Measurements from ENCODE around the gene CPSF3.

CPSF3 gene

GRCh38 chr2:9462313-9462712 is 38.9 kb downstream of the CPSF3 start:
- ChIA-PET POLR2A (interaction anchor here (0.7 kb wide), 1 partner anchor 211 kb away, joined by 8 read pairs; no protein-coding TSS in a partner anchor), CTCF (no interaction called here)
- Histone ChIP-seq H3K4me3 (ENCODE audit: low read depth, low read length) (no peak overlapping the region), H3K36me3 (ENCODE audit: control insufficient read depth in 2 of 2, insufficient read depth in 1 of 2, low read length in 2 of 2) (peaks cover 42 to 76% of the 10 kb centered on the region in 2 experiments), H3K9me3 (ENCODE audit: control insufficient read depth, insufficient read depth, low read depth, low read length) (no peaks in the 10 kb centered on the region), H3K4me1 (ENCODE audit: control insufficient read depth, insufficient read depth, low read length) (no peaks in the 10 kb centered on the region), H3K27ac (ENCODE audit: extremely low read depth, low read depth, low read length) (no peak overlapping the region)
- TF ChIP-seq ZNF146 (tag by site-specific recombination; IDR thresholded peaks at IDR 0.05) (no peak), ZNF132 (tag by site-specific recombination; IDR thresholded peaks at IDR 0.05; ENCODE audit: borderline replicate concordance) (no peak), ZNF202 (tag by site-specific recombination; IDR thresholded peaks at IDR 0.05; ENCODE audit: borderline replicate concordance) (no peak), ZNF404 (tag by site-specific recombination; IDR thresholded peaks at IDR 0.05) (no peak), ZNF747 (tag by site-specific recombination; IDR thresholded peaks at IDR 0.05) (no peak)

GRCh38 chr2:9462886-9463697 is 39.6 kb downstream of the CPSF3 start:
- ChIA-PET CTCF (no interaction called here), POLR2A (no interaction called here)
- no peak for TF ChIP-seq ZFP41 (tag by site-specific recombination; IDR thresholded peaks at IDR 0.05; ENCODE audit: borderline replicate concordance)
- TF ChIP-seq ZNF202 (tag by site-specific recombination; IDR thresholded peaks at IDR 0.05; ENCODE audit: borderline replicate concordance) = no peak
- no peak for TF ChIP-seq IKZF3 (tag by site-specific recombination; IDR thresholded peaks at IDR 0.05)
- no peak for TF ChIP-seq GLI4 (tag by site-specific recombination; IDR thresholded peaks at IDR 0.05)
- no peak for TF ChIP-seq ZNF707 (tag by site-specific recombination; IDR thresholded peaks at IDR 0.05)
- TF ChIP-seq PRDM1 (tag by site-specific recombination; IDR thresholded peaks at IDR 0.05) = no peak
- no peak for TF ChIP-seq ZIC2 (tag by site-specific recombination; IDR thresholded peaks at IDR 0.05)
- no peak for TF ChIP-seq ZNF610 (tag by site-specific recombination; IDR thresholded peaks at IDR 0.05; ENCODE audit: borderline replicate concordance)
- H3K9me3 ChIP-seq (ENCODE audit: control insufficient read depth, insufficient read depth, low read depth, low read length) = no peaks in the 10 kb centered on the region
- peaks cover 35 to 74% of the 10 kb centered on the region in 2 experiments for H3K36me3 ChIP-seq (ENCODE audit: control insufficient read depth in 2 of 2, insufficient read depth in 1 of 2, low read length in 2 of 2)
- H3K4me3 ChIP-seq (ENCODE audit: low read depth, low read length) = no peak overlapping the region
- H3K27ac ChIP-seq (ENCODE audit: extremely low read depth, low read depth, low read length) = no peak overlapping the region
- no peaks in the 10 kb centered on the region for H3K4me1 ChIP-seq (ENCODE audit: control insufficient read depth, insufficient read depth, low read length)

GRCh38 chr2:9463698-9464034 is 40.2 kb downstream of the CPSF3 start:
- Histone ChIP-seq H3K9me3 (ENCODE audit: control insufficient read depth, insufficient read depth, low read depth, low read length) (no peaks in the 10 kb centered on the region), H3K27ac (ENCODE audit: extremely low read depth, low read depth, low read length) (no peak overlapping the region), H3K36me3 (ENCODE audit: control insufficient read depth in 2 of 2, insufficient read depth in 1 of 2, low read length in 2 of 2) (peaks cover 35 to 73% of the 10 kb centered on the region in 2 experiments), H3K4me3 (ENCODE audit: low read depth, low read length) (no peak overlapping the region), H3K4me1 (ENCODE audit: control insufficient read depth, insufficient read depth, low read length) (no peaks in the 10 kb centered on the region)
- POLR2A ChIA-PET = no interaction called here
- CTCF ChIA-PET = no interaction called here
- no peak for TF ChIP-seq SP3 (tag by site-specific recombination; IDR thresholded peaks at IDR 0.05)
- TF ChIP-seq ZNF843 (tag by site-specific recombination; IDR thresholded peaks at IDR 0.05) = no peak
- TF ChIP-seq ZNF26 (tag by site-specific recombination; IDR thresholded peaks at IDR 0.05) = no peak
- TF ChIP-seq ZNF76 (tag by site-specific recombination; IDR thresholded peaks at IDR 0.05; ENCODE audit: borderline replicate concordance, low read depth) = no peak
- no peak for TF ChIP-seq ZBTB44 (tag by site-specific recombination; IDR thresholded peaks at IDR 0.05)
- TF ChIP-seq ZNF324 (tag by site-specific recombination; IDR thresholded peaks at IDR 0.05) = no peak
- TF ChIP-seq ZNF404 (tag by site-specific recombination; IDR thresholded peaks at IDR 0.05) = no peak
- TF ChIP-seq EGR2 (tag by site-specific recombination; IDR thresholded peaks at IDR 0.05; ENCODE audit: low read depth) = no peak
- no peak for TF ChIP-seq ZNF138 (tag by site-specific recombination; IDR thresholded peaks at IDR 0.05; ENCODE audit: borderline replicate concordance)
- no peak for TF ChIP-seq ZNF624 (tag by site-specific recombination; IDR thresholded peaks at IDR 0.05)
- no peak for TF ChIP-seq GLI2 (tag by site-specific recombination; IDR thresholded peaks at IDR 0.05; ENCODE audit: borderline replicate concordance, low read depth)
- TF ChIP-seq HOXA7 (CRISPR knock-in tag; IDR thresholded peaks at IDR 0.05; ENCODE audit: borderline replicate concordance) = no peak
- TF ChIP-seq BCL11B (tag by site-specific recombination; IDR thresholded peaks at IDR 0.05; ENCODE audit: low read depth) = no peak
